IMR-90 (cell line): ENCODE results near the gene HOXD10. TPM values are rescaled to one million over a fixed set of nuclear protein-coding genes. Genes with fewer than 3 reads are reported as not detected.

Source experiments
- ATAC-seq: fragments of 200-7000 bp; cut with Tn5 transposase; 2 replicates; pipeline ENCODE4 v1.9.1; 2020; ENCODE audit warnings: low read depth, mild to moderate bottlenecking, moderate library complexity
- BruUV-seq: library from RNA; stranded (reverse); fragments of 400-500 nt; replicated peaks from 2 replicates; lab custom pipeline; 2021; lab: Mats Ljungman, UMichigan
- CTCF ChIA-PET: fragments of 300-600 bp; formaldehyde crosslinking; extraction: SDS; loops from one replicate; lab custom pipeline; 2021; ENCODE audit warnings: antibody characterized with exemption; lab: Yijun Ruan, JAX
- POLR2A ChIA-PET: fragments of 300-600 bp; sonication (Branson Sonifier 250); formaldehyde crosslinking; loops from one replicate; lab custom pipeline; 2022; ENCODE audit warnings: antibody characterized with exemption; ENCODE audit not compliant: unreplicated experiment; lab: Charles Lee
- DNase-seq: peaks from one replicate; pipeline ENCODE4 v3.0.0; 2013
- H2AFZ ChIP-seq: replicated peaks from 2 replicates; pipeline ENCODE3; 2013; ENCODE audit warnings: low read length, mild to moderate bottlenecking; ENCODE audit not compliant: poor library complexity
- H2AK5ac ChIP-seq: 2 replicates; pipeline ENCODE4 v1.6.1; 2013; ENCODE audit warnings: low read depth, low read length, inconsistent platforms
- H2AK9ac ChIP-seq: replicated peaks from 2 replicates; pipeline ENCODE3; 2013; ENCODE audit warnings: mild to moderate bottlenecking, low read depth, low read length, moderate library complexity; ENCODE audit not compliant: poor library complexity
- H2BK120ac ChIP-seq: 2 replicates; pipeline ENCODE4 v1.6.1; 2013; ENCODE audit warnings: low read depth, low read length, inconsistent platforms
- H2BK15ac ChIP-seq: 3 replicates; pipeline ENCODE4 v1.6.1; 2013; ENCODE audit warnings: low read depth, low read length, inconsistent platforms
- H2BK20ac ChIP-seq: 2 replicates; pipeline ENCODE4 v1.6.1; 2013; ENCODE audit warnings: low read depth, mild to moderate bottlenecking, inconsistent platforms, low read length, moderate library complexity
- H2BK5ac ChIP-seq: 2 replicates; pipeline ENCODE4 v1.6.1; 2013; ENCODE audit warnings: mild to moderate bottlenecking, low read depth, low read length, inconsistent platforms; ENCODE audit not compliant: poor library complexity, severe bottlenecking
- H3K14ac ChIP-seq: replicated peaks from 2 replicates; pipeline ENCODE4 v1.6.1; 2013; ENCODE audit warnings: low read depth, low read length, inconsistent platforms
- H3K18ac ChIP-seq: 2 replicates; pipeline ENCODE4 v1.6.1; 2013; ENCODE audit warnings: low read depth, low read length, control low read depth
- H3K23ac ChIP-seq: 2 replicates; pipeline ENCODE4 v1.6.1; 2013; ENCODE audit warnings: low read depth, low read length, inconsistent platforms
- H3K27ac ChIP-seq: 2 replicates; pipeline ENCODE4 v1.5.1; 2013; ENCODE audit warnings: mild to moderate bottlenecking, control low read depth, low read length; ENCODE audit not compliant: insufficient read depth
- H3K27me3 ChIP-seq: 2 replicates; pipeline ENCODE4 v1.6.1; 2013; ENCODE audit warnings: low read length; ENCODE audit not compliant: control insufficient read depth, insufficient read depth
- H3K36me3 ChIP-seq: 2 replicates; pipeline ENCODE4 v1.6.1; 2013; ENCODE audit warnings: low read length, mixed read lengths; ENCODE audit not compliant: control insufficient read depth, insufficient read depth
- H3K4ac ChIP-seq: 2 replicates; pipeline ENCODE4 v1.6.1; 2013; ENCODE audit warnings: low read depth, low read length, inconsistent platforms
- H3K4me1 ChIP-seq: 2 replicates; pipeline ENCODE4 v1.6.1; 2013; ENCODE audit warnings: low read length, mixed read lengths; ENCODE audit not compliant: control insufficient read depth, insufficient read depth
- H3K4me2 ChIP-seq: 2 replicates; pipeline ENCODE4 v1.6.1; 2013; ENCODE audit warnings: low read depth, mild to moderate bottlenecking, control low read depth, low read length, moderate library complexity
- H3K4me3 ChIP-seq: 2 replicates; pipeline ENCODE4 v1.5.1; 2013; ENCODE audit warnings: low read depth, mild to moderate bottlenecking, control low read depth, low read length, moderate library complexity; ENCODE audit not compliant: insufficient read depth
- H3K56ac ChIP-seq: 2 replicates; pipeline ENCODE4 v1.6.1; 2013; ENCODE audit warnings: low read length, inconsistent platforms; ENCODE audit not compliant: insufficient read depth; ENCODE audit errors: extremely low read depth
- H3K79me1 ChIP-seq, 2 experiments: 2 replicates each; pipeline ENCODE4 v1.6.1; 2013; ENCODE audit warnings: low read length in 2 of 2, inconsistent platforms in 1 of 2, low read depth in 1 of 2
- H3K9ac ChIP-seq: 2 replicates; pipeline ENCODE4 v1.6.1; 2013; ENCODE audit warnings: low read depth, low read length, control low read depth
- H3K9me1 ChIP-seq: 2 replicates; pipeline ENCODE4 v1.6.1; 2013; ENCODE audit warnings: low read length, inconsistent platforms; ENCODE audit not compliant: insufficient read depth
- H3K9me3 ChIP-seq: 2 replicates; pipeline ENCODE4 v1.6.1; 2013; ENCODE audit warnings: low read length; ENCODE audit not compliant: control insufficient read depth, insufficient read depth
- H4K20me1 ChIP-seq: 2 replicates; pipeline ENCODE4 v1.6.1; 2013; ENCODE audit warnings: low read length, inconsistent platforms; ENCODE audit not compliant: insufficient read depth
- H4K5ac ChIP-seq: 2 replicates; pipeline ENCODE4 v1.6.1; 2013; ENCODE audit warnings: mild to moderate bottlenecking, low read depth, low read length, control low read depth
- H4K8ac ChIP-seq, 2 experiments: 2 replicates each; pipeline ENCODE4 v1.6.1; 2013; ENCODE audit warnings: low read depth in 2 of 2, low read length in 2 of 2, control low read depth in 1 of 2, inconsistent platforms in 1 of 2
- H4K91ac ChIP-seq: 2 replicates; pipeline ENCODE4 v1.6.1; 2013; ENCODE audit warnings: low read depth, low read length, inconsistent platforms; ENCODE audit not compliant: insufficient read depth
- CHD1 ChIP-seq: IDR thresholded peaks from 2 replicates; pipeline ENCODE4 v1.6.1; 2012; ENCODE audit warnings: low read depth, low read length, improper control_type of control experiment
- MXI1 ChIP-seq: IDR thresholded peaks from 2 replicates; pipeline ENCODE4 v1.6.1; 2012; ENCODE audit warnings: low read depth, mild to moderate bottlenecking, low read length, moderate library complexity, borderline replicate concordance
- POLR2A ChIP-seq: IDR thresholded peaks from 2 replicates; pipeline ENCODE4 v1.6.1; 2012; ENCODE audit warnings: mild to moderate bottlenecking, low read depth, low read length
- RCOR1 ChIP-seq: IDR thresholded peaks from 2 replicates; pipeline ENCODE4 v1.6.1; 2012; ENCODE audit warnings: mild to moderate bottlenecking, low read length, improper control_type of control experiment; ENCODE audit not compliant: insufficient replicate concordance
- SMC3 ChIP-seq: fragments of 150-350 bp; IDR thresholded peaks from 2 replicates; pipeline ENCODE4 v1.6.1; 2016; ENCODE audit warnings: low read depth, mild to moderate bottlenecking, antibody characterized with exemption, low read length, moderate library complexity
- WGBS, 2 experiments: methylation state at CpG; one replicate each; pipeline versions ENCODE4 v1.1.5 to v1.1.7; 2013; ENCODE audit warnings: missing lambda C conversion rate in 2 of 2; ENCODE audit not compliant: insufficient read length in 1 of 2; ENCODE audit errors: extremely low coverage in 2 of 2; 5-methylcytosine and 5-hydroxymethylcytosine counted together
- dilution Hi-C: fragments of 300-500 bp; cut with HindIII; formaldehyde crosslinking; loops from one replicate; pipeline ENCODE4 v1.14.3; 2018; ENCODE audit warnings: low sequenced_read_pairs; ENCODE audit not compliant: unreplicated experiment
- in situ Hi-C: fragments of 300-500 bp; cut with MboI; formaldehyde crosslinking; loops from 3 replicates; pipeline ENCODE4 v1.14.3; 2019; ENCODE audit warnings: low sequenced_read_pairs, inconsistent platforms, mixed read lengths
- intact Hi-C: fragments of 100-400 bp; cut with micrococcal nuclease; formaldehyde crosslinking; loops from 2 replicates; pipeline ENCODE4 v1.10.0; 2022
- polyA plus RNA-seq, 3 experiments: library from polyadenylated mRNA; depleted of rRNA; stranded (reverse); fragments of >200 nt; gene quantifications; 2 replicates each; pipeline ENCODE4 v1.2.3, GENCODE V29; 2012; ENCODE audit warnings: low replicate concordance in 1 of 3
- total RNA-seq: library from RNA; depleted of rRNA; stranded (reverse); fragments of >200 nt; gene quantifications from 2 replicates; pipeline ENCODE4 v1.2.3, GENCODE V29; 2012
- TF ChIP-seq, protein P1 (sequence below): conservative IDR thresholded peaks from 2 replicates; pipeline ENCODE4 v1.5.1; 2012; ENCODE audit warnings: mild to moderate bottlenecking, low read depth, low read length, improper control_type of control experiment

HOXD10 gene
- total and polyA plus RNA-seq, 2 of the 4 experiments (the other 2 are of a cell fraction): not detected

DNA sequence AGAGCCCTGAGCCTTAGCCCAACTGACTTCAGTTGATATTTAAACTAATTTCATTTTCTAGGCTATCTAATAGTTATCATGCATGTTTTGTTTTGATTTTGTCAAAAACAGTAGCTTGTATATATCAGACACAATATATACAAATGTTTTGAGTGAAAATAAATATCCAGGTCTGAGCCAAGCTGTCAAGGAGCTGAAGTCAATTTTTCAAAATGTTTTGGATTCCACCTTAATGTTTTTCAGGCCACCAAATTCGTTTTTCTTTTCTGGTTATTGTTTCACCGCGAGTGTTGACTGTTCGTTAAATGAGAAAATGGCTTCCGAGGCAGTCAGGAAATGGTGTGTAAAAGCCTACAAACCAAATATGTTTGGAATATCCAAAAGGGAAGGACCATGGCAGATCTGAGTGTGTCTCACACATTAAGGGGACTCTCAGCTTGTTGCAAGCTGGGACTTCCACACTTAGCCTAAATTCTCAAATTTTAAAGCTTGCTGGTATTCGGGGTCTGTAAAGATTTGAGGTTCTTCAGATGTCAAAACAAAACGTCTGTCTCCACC, 14.2 kb upstream of the HOXD10 start:
- H2AK5ac ChIP-seq: no peak overlapping the region
- H4K8ac ChIP-seq: no peak overlapping the region
- H2AK9ac ChIP-seq: no peak overlapping the region
- no peak for ATAC-seq
- no peak overlapping the region for H3K27ac ChIP-seq
- POLR2A ChIA-PET: no interaction called here
- no peak overlapping the region for H3K18ac ChIP-seq
- H3K4me2 ChIP-seq: no peak overlapping the region
- no peak overlapping the region for H2BK5ac ChIP-seq
- no peak overlapping the region for H3K4ac ChIP-seq
- 0% methylated on average over 1 of the region's 7 CpGs; no CpG with 5 or more reads in 1 of the 2 experiments for WGBS, 2 experiments
- H3K23ac ChIP-seq: no peak overlapping the region
- H3K9me3 ChIP-seq: peaks cover 4% of the 10 kb centered on the region; the same call in 1 of the 2 replicates
- no peak overlapping the region for H3K14ac ChIP-seq
- peaks cover 97% of the 10 kb centered on the region for H3K27me3 ChIP-seq
- no peak overlapping the region for H2BK15ac ChIP-seq
- H3K9me1 ChIP-seq: no peaks in the 10 kb centered on the region
- dilution Hi-C loops: no loop called here
- no peak overlapping the region for H2BK20ac ChIP-seq
- no peaks in the 10 kb centered on the region for H3K4me1 ChIP-seq
- H3K36me3 ChIP-seq: no peaks in the 10 kb centered on the region
- BruUV-seq: no TSS peak
- intact Hi-C loops: no loop called here
- no peak for DNase-seq
- in situ Hi-C loops: no loop called here
- H4K20me1 ChIP-seq: no peaks in the 10 kb centered on the region
- no peak overlapping the region for H2BK120ac ChIP-seq
- H3K79me1 ChIP-seq: no peaks in the 10 kb centered on the region
- H2AFZ ChIP-seq: no peak overlapping the region
- no peak overlapping the region for H4K5ac ChIP-seq
- H4K91ac ChIP-seq: no peak overlapping the region
- CTCF ChIA-PET: interaction anchor here (1.6 kb wide), 1 partner anchor 452 kb away, joined by 5 read pairs; no protein-coding TSS in a partner anchor
- H3K56ac ChIP-seq: no peak overlapping the region
- no peak overlapping the region for H3K9ac ChIP-seq
- TF ChIP-seq CHD1: no peak
- TF ChIP-seq RCOR1: no peak
- TF ChIP-seq MXI1: no peak
- TF ChIP-seq, protein P1, sequence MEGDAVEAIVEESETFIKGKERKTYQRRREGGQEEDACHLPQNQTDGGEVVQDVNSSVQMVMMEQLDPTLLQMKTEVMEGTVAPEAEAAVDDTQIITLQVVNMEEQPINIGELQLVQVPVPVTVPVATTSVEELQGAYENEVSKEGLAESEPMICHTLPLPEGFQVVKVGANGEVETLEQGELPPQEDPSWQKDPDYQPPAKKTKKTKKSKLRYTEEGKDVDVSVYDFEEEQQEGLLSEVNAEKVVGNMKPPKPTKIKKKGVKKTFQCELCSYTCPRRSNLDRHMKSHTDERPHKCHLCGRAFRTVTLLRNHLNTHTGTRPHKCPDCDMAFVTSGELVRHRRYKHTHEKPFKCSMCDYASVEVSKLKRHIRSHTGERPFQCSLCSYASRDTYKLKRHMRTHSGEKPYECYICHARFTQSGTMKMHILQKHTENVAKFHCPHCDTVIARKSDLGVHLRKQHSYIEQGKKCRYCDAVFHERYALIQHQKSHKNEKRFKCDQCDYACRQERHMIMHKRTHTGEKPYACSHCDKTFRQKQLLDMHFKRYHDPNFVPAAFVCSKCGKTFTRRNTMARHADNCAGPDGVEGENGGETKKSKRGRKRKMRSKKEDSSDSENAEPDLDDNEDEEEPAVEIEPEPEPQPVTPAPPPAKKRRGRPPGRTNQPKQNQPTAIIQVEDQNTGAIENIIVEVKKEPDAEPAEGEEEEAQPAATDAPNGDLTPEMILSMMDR: no peak
- no peak for TF ChIP-seq POLR2A
- no peak for TF ChIP-seq SMC3
- H3K4me3 ChIP-seq: no peak overlapping the region
